Raji (cell line): ENCODE data around the gene POLD2.

ENCODE experiments used
- POLR2A ChIP-seq: IDR thresholded peaks from 2 replicates; pipeline ENCODE4 v1.6.1; 2011; ENCODE audit warnings: low read depth, low read length, control low read depth; ENCODE audit not compliant: insufficient read depth

The POLD2 gene

DNA sequence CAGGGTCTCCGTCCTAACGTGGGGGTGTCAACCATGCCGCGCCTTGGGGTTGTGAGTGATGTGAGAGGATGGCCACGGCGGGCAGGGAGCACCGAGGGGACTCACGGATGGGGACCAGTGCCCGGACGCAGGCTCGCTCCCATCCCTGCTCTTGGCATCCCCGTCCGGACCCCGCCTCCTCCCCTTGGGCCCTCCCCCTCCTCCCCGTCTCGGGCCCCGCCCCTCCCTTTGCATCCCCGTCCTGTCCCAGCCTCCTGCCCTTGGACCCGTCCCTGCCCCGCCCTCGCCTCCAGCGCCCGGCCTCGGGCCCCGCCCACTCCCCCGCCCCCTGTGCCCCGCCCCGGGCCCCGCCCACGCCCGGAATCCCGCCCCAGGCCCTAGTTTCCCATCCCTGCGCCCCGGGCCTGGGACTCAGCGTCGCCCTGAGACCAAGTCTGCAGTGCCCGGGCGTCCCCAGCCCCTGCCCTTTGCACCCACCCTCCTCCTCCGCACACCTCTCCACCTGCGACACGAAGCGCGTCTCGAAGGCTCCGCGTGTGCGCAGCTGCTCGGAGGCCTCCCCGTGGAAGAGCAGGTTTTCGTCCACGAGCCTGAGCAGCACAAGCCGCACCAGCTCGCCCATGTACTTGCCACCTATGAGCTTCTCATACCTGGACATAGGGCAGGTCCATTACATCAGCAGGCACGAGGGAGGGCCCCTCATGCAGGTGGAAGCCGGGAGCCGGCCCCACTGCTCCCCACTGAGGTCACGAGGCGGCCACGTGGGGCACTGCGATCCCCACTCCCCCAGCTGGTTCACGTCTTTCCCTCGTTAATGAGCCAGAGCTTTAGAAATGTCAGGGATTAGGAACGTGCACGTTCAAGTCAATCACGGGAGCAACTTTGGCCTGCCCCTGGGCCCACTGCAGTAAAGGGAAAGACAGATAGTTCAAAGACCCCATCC, 22.9 kb upstream of the POLD2 start:
- no peak for TF ChIP-seq POLR2A

DNA sequence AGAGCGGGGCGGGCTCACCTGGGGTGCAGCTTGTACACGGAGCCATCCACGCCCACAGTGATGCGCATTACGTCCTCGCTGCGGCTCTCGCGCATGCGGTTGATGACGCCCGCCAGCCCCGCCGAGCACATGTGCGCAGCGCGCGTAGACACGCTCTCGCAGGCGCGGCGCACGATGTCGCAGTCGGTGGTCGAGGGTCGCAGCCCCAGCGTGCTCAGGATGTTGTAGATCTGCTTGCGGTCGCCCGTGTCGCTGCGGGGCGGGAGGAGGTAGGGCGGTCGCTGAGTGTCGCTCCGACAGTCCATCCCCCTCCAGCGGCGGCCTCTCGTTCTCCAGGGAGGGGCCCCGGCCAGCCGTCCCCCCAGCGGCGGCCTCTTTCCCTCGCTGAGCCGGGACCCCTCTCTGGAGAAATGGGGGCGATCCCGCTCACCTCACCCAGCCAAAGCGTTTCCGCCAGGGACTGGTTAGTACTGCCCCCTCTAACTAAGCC, 22.2 kb upstream of the POLD2 start:
- TF ChIP-seq POLR2A, result no peak

DNA sequence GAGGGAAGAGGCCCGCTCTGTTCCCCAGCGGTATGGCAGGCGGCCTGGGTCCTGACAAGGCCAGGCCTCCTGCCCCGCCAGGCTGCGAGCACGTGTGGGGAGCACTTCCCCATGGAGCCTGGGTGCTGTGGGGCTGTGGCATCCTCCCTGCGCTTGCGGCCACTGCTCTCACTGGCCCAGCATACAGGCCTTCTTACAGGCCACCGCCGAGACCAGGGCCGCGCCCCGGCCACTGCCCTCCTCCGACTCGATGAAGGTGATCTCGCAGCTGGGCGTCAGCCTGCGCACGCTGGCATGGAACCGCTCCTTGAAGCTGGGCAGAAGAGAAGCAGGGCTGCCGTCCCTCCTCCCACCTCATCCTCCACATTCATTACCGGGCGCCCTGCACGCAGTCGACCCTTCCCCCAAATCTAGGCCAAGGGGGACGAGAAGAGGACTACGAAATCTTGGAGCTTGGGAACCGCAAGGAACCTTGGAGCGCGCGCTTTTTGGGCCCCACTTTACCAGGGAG, 21.7 kb upstream of the POLD2 start:
- TF ChIP-seq POLR2A, result no peak

DNA sequence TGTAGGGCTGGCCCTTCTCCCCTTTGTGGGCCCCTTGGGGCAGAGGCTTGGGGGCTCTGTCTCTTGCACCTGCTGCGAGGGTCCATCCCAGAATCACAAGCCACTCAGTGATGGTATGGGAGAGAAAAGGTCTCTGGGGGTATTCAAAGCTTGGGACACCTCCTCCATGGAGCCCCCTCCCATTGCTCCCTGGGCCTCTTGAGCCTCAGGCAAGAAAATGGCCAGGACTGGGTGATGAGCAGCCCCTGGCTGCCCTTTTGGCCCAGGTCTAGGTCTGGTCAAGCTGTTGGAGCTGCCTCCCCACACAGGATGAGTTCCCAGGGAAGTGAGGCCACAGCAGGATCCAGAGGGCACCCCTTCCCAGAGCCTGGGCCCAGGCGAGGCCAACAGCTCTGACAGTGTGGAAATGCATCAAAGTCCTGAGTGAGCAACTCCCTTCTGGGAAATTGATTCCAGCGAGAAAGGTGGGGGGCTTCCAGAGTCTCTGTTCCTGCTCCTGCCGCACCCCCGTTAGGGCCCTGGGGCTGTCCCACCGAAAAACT, 21.1 kb upstream of the POLD2 start:
- TF ChIP-seq POLR2A, result no peak

GRCh38 chr7:44143646-44144250, 20.4 kb upstream of the POLD2 start:
- no peak for TF ChIP-seq POLR2A

DNA sequence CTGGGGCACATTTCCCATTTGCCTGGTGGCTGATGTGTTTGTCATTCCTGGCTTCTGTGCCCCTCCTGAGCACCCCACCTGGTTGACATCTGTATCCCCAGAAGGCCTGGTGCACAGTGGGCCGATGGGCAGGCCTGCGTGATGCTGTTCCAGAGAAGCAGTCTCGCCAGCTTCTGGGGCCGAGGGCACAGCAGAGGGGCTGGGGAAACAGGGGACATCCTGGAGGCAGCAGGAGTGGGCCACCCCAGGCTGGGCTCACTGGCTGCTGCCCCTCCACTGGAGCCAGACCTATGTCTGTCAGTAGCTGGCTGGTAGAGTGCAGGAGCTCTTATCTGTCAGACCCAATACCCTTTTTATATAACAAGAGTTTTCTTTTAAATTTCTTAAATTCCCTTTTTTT, 18.7 kb upstream of the POLD2 start:
- TF ChIP-seq POLR2A, result no peak

- TF ChIP-seq POLR2A, result no peak
Measured at GRCh38 chr7:44141221-44141850, 18.0 kb upstream of the POLD2 start, which contains the start of gene MYL7. Gene MYL7, minus strand, starts transcription at chr7:44141332. Its CDS starts 27 bp downstream, at chr7:44141305.

- no peak for TF ChIP-seq POLR2A
Measured at GRCh38 chr7:44140341-44140740, 17.0 kb upstream of the POLD2 start.

- TF ChIP-seq POLR2A, result no peak
Measured at GRCh38 chr7:44139311-44140010, 16.1 kb upstream of the POLD2 start.

GRCh38 chr7:44138698-44139097, 15.3 kb upstream of the POLD2 start:
- TF ChIP-seq POLR2A, result no peak

GRCh38 chr7:44136731-44137130, 13.4 kb upstream of the POLD2 start:
- no peak for TF ChIP-seq POLR2A

DNA sequence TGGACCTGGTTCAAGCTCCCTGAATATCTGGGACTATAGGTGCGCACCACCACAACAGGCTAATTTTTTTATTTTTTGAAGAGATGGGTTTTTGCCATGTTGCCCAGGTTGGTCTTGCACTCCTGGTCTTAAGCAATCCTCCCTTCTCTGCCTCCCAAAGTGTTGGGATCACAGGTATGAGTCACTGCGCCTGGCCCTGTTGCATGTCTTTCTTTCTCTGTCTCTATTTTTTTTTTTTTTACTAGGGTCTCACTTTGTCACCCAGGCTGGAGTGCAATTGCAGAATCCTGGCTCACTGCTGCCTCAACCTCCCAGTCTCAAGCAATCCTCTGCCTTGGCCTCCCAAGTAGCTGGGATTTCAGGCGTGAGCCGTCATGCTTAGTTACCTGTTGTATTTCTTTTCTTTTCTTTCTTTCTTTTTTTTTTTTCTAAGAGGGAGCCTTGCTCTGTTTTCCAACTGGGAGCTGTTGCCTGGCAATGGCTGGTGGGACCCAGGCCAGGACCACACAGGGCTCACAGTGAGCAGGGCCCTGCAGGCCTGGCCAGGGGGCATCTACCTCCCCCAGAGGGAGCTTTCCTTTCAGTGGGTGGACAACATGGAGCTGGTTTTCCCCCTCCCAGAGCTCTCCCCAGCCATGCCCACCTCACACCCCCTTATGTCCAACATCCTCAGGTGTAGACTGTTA, 11.7 kb upstream of the POLD2 start:
- TF ChIP-seq POLR2A, result no peak

DNA sequence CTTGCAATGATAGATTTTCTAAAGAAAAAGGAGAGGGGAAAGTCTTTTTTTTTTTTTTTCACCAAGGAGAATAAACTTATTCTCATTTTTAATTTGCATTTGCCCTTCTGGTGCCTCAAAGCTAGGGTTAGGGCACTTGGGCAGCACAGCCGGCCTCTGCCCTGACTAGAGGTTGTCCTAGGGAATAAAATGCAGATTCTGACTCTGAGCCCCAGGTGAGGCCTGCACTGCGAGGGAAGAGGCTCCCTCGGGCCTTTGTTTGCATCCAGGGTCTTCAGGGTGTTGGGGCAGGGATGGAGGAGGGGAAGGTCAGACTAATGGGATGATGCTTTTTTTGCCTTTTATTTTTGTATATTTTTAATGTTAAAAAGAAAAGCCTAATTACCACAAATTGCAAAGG, 9.9 kb upstream of the POLD2 start:
- TF ChIP-seq POLR2A, result no peak

- no peak for TF ChIP-seq POLR2A
Measured at GRCh38 chr7:44132039-44132438, 8.7 kb upstream of the POLD2 start.

DNA sequence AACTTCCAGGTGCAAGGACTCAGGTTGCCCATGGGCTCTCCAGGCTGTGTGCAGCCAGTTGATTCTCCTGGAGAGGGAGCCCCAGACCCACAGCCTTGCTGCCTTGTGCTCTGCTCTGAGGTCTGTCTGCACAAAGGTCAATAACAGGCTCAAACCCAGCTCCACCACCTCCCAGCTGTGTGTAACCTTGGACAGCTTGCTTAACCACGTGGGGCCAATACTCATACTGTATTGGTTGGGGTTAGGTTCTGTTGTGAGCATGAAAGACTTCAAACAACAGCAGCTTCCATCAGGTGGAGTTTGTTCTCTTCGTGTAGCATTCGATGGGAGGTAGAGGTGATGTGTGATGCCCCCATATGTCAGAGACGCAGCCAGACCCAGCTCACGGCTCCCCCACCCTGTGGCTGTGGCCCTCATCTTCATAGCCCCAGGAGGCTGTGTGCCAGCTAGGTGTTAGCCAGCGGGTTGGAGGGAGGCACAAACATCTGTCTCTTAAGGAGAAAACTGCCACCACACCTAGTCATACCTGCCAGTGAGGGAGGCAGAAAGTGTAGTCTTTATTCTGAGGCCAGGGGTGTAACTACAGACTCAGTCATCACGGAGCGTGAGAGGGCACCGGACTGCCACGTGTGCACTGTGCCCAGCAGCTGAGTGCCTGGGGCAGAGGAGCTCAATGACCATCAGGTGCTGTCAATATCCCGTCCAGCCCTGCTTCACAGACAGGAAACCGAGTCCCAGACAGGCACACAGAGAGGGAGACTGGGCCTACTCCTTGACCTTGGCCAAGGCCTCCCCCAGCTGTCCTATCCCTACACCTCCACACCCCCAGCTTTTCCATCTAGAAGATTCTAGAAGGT, 8.1 kb upstream of the POLD2 start:
- no peak for TF ChIP-seq POLR2A
